Activated CD8-positive, alpha-beta memory T cell treated with anti-CD3 and anti-CD28 coated beads, Interleukin-2, amount 50 U/mL, for 1 hour (primary cell): ENCODE results near the gene LDLRAD3.

Source experiments
- DNase-seq: peaks from one replicate; pipeline ENCODE4 v3.0.0-alpha.2; 2020; ENCODE audit errors: extremely low read depth

Gene LDLRAD3

DNA sequence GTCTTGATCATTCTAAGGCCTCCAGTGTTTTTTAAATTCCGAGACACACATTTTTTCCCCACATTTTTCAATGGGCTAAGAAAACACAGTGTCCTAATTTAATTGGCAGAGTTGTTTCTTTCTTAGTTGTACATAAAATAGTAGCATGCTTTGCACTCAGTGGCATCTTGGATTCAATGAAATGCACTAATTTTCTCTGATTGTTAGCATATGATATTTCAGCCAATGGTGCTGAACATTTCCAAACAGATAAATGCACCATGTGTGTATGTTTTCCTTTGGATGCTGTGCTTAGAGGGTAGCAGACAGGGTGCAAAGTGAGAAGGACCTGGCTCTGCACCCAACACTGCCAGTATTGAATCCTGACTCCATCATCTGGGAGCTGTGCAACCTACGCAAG lies 103.5 kb downstream of the LDLRAD3 start:
- DNase-seq = no peak

- no peak for DNase-seq
These were observed 104.8 kb downstream of the LDLRAD3 start for GRCh38 chr11:36048496-36049247.

GRCh38 chr11:36051235-36052144 lies 107.6 kb downstream of the LDLRAD3 start:
- no peak for DNase-seq

DNA sequence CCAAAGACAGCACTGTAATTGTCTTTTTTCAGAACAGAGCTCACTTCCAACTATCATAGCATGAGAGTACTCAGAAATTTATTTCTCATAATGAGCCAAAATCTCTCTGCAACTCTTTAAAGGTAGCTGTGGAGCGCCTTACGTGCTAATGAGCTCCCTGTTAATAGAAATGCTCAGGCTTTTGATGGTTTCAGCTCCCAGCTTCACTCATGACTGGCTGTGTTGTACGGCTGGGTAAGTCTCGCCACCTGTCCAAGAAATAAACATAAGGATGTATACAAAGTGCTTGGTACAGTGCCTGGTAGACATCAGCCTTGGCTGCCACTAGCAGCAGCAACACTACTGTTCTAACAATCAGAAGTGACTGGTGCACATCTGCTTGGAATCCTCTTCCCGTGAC lies 109.4 kb downstream of the LDLRAD3 start:
- DNase-seq = no peak

GRCh38 chr11:36053862-36054261 lies 110.0 kb downstream of the LDLRAD3 start:
- no peak for DNase-seq

GRCh38 chr11:36054628-36055027 lies 110.8 kb downstream of the LDLRAD3 start:
- no peak for DNase-seq

DNA sequence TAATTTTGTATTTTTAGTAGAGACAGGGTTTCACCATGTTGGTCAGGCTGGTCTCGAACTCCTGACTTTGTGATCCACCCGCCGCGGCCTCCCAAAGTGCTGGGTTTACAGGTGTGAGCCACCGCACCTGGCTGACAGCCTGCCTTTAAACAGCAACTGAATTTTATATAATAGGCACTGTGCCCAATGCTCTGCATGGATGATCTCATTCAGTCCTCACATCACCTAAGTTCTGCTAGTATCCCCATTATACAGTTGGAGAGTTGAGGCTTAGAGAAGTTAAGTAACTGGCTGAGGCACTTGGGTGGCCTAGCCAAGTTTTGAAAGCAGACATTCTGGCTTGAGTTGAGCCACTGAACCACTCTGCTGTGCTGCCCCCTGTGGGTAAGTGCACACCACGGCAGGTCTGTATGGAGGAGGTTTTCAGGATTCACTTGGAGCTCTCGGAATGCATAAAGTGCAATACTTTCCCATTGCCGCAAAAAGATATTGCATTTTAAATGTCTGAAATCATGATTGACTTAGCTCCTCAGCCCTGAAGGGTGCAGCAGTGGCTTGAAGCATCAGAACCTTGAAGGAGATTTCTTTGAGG lies 112.4 kb downstream of the LDLRAD3 start:
- DNase-seq = no peak

DNA sequence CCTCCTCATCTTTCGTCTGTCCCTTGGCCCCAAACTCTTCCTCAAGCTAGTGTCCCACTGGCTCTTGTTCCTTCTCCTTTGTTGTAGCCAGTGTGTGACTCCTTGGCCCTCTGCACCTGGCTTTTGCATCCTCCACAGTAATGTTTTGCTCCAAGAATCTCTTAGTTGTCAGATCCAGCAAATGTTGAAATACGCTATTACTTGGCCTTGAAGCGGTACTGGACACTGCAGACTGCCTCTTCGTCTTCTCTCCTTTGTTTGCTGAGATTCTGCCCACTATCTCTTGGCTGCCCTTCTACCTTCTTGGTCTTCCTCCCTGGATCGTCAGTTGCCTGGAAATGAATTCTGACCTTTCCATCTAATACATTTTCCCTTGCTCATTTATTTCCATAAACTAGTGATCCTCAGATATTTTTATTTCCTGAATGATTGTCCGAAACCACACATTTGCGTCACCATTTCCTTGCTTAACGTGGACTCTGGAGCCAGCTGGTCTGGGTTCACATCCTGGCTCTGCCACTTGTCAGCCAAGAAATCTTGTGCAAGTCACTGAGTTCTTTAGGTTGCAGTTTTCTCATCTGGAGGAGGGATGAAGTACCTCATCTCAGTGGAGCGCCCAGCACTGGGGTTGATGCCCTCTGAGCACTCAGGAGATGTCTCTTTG lies 113.6 kb downstream of the LDLRAD3 start:
- DNase-seq = no peak

GRCh38 chr11:36059660-36060059 lies 115.8 kb downstream of the LDLRAD3 start:
- no peak for DNase-seq

GRCh38 chr11:36060926-36061325 lies 117.1 kb downstream of the LDLRAD3 start:
- no peak for DNase-seq

GRCh38 chr11:36061471-36061870 lies 117.6 kb downstream of the LDLRAD3 start:
- DNase-seq = no peak

DNA sequence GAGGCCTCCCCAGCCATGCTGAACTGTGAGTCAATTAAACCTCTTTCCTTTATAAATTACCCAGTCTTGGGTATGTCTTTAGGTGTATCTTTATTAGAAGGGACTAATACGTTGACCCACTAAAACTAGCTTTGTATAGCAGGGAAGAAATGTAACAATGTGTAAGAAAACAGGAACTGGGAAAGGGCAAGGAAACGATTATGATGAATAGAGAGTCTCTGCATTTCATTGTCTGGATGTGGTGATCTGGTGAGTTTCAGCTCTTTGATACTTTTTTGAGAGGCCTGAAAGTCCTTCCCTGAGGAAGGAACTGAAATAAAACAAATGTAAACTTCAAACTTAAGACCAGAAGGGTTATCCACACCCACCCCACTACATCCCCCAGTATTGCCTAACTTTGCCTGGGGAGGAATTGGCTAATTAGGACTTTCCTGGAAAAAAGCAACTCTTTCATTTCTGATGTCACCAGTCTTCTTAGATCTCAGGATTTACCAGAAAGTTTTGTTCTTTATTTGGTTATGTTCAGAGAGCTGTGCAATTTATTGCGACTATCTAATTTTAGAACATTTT lies 119.0 kb downstream of the LDLRAD3 start:
- no peak for DNase-seq

GRCh38 chr11:36065436-36065835 lies 121.6 kb downstream of the LDLRAD3 start:
- no peak for DNase-seq

DNA sequence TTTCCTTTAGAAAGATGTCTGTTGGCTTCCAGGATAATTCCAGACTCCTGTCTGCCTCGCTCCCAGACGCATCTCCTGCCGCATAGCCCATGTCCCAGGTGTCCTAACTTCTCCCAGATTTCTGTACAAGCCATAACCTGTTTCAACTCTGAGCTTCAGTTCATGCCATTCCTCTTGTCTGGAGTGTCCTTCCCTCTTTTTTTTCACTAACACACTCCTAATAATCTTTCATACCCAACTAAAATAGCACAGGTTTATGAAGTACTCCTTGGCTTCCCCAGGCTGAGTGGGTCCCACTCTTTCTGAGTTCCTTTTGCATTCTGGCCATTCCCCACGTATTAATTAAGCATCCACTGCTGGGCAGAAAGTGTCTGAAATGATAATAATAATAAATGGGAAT lies 123.0 kb downstream of the LDLRAD3 start:
- DNase-seq = no peak

GRCh38 chr11:36069576-36070212 lies 125.8 kb downstream of the LDLRAD3 start:
- DNase-seq = no peak

GRCh38 chr11:36070213-36070953 lies 126.5 kb downstream of the LDLRAD3 start:
- no peak for DNase-seq

- DNase-seq = no peak
These were observed 127.1 kb downstream of the LDLRAD3 start for GRCh38 chr11:36070954-36071330.

GRCh38 chr11:36071917-36072500 lies 128.1 kb downstream of the LDLRAD3 start:
- DNase-seq = no peak

DNA sequence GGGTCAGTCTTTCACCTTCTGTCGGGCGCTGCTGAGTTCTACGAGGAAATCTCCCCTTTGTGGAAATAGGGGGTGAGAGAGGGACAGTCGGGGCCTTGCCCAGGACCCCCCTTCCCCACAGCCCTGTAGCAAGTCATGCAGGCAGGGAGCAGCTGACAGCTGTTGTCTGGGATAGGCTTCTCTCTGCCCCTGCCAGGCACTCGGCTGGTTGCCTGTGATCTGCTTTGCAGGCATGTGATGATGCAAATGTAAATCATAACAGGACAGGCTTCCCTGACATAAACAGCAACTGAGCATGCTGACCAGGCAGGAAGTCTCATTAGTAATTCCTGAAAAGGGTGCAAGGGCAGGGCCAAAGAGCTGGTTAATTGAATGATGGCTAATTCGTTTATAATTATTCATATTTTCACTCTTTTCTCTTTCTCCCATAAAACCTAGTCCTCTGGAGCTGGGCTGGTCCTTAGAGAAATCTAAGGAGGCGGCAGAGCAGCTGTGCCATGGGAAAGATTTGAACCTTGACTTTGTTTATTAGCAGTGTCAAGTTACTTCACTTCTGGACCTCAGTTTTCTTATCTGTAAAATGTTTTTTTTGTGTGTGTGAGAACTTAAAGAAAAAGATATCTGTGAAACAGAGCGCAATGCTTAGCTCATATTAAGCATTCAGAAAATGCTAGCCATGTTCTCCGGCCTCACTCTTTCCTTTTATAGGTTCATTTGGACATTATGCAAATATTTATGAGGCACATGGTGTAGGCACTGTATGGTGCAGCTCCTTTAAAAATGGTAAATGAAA lies 129.7 kb downstream of the LDLRAD3 start:
- DNase-seq = no peak
